ENCODE data around the gene SYCP2L.
"Not testable (repeated sequence)": the region's sequence is repeated elsewhere in the genome, so short reads cannot be mapped to it uniquely, and the experiment has no call there.

SYCP2L gene

GRCh38 chr6:10977231-10977968, 90.5 kb downstream of the SYCP2L start:
- no peak for DNase-seq (ENCODE audit: low spot score)
- no peak for TF ChIP-seq CTCF (IDR thresholded peaks at IDR 0.05; ENCODE audit: borderline replicate concordance, control extremely low read depth, extremely low read depth, insufficient read depth, missing control alignments)
- in situ Hi-C loops (cut with MboI; ENCODE audit: low sequenced_read_pairs, unreplicated experiment): no loop called here

GRCh38 chr6:10979603-10980002, 92.8 kb downstream of the SYCP2L start:
- DNase-seq (ENCODE audit: low spot score): no peak
- in situ Hi-C loops (cut with MboI; ENCODE audit: low sequenced_read_pairs, unreplicated experiment): no loop called here
- no peak for TF ChIP-seq CTCF (IDR thresholded peaks at IDR 0.05; ENCODE audit: borderline replicate concordance, control extremely low read depth, extremely low read depth, insufficient read depth, missing control alignments)

- in situ Hi-C loops (cut with MboI; ENCODE audit: low sequenced_read_pairs, unreplicated experiment): no loop called here
- no peak for DNase-seq (ENCODE audit: low spot score)
- TF ChIP-seq CTCF (IDR thresholded peaks at IDR 0.05; ENCODE audit: borderline replicate concordance, control extremely low read depth, extremely low read depth, insufficient read depth, missing control alignments): no peak
These were observed 94.6 kb downstream of the SYCP2L start for GRCh38 chr6:10981409-10981808.

GRCh38 chr6:10984959-10985358, 98.1 kb downstream of the SYCP2L start:
- in situ Hi-C loops (cut with MboI; ENCODE audit: low sequenced_read_pairs, unreplicated experiment); DNase-seq (ENCODE audit: low spot score): not testable (repeated sequence)

- in situ Hi-C loops (cut with MboI; ENCODE audit: low sequenced_read_pairs, unreplicated experiment): no loop called here
- DNase-seq (ENCODE audit: low spot score): no peak
- no peak for TF ChIP-seq CTCF (IDR thresholded peaks at IDR 0.05; ENCODE audit: borderline replicate concordance, control extremely low read depth, extremely low read depth, insufficient read depth, missing control alignments)
These were observed 102.7 kb downstream of the SYCP2L start for GRCh38 chr6:10989587-10989986.

GRCh38 chr6:10991115-10991514, 104.3 kb downstream of the SYCP2L start:
- no peak for TF ChIP-seq CTCF (IDR thresholded peaks at IDR 0.05; ENCODE audit: borderline replicate concordance, control extremely low read depth, extremely low read depth, insufficient read depth, missing control alignments)
- in situ Hi-C loops (cut with MboI; ENCODE audit: low sequenced_read_pairs, unreplicated experiment): no loop called here
- no peak for DNase-seq (ENCODE audit: low spot score)

- in situ Hi-C loops (cut with MboI; ENCODE audit: low sequenced_read_pairs, unreplicated experiment): no loop called here
- DNase-seq (ENCODE audit: low spot score): no peak
- TF ChIP-seq CTCF (IDR thresholded peaks at IDR 0.05; ENCODE audit: borderline replicate concordance, control extremely low read depth, extremely low read depth, insufficient read depth, missing control alignments): no peak
These were observed 107.0 kb downstream of the SYCP2L start for GRCh38 chr6:10993896-10994295.

Data from GM13976 (cell line).